DOHH2 (cell line): ENCODE results near the gene VPS52.

Experiments used
- H3F3A ChIP-seq: fragments of 200-600 bp; sonication (generic), shearing (Covaris generic); 2 replicates; pipeline ENCODE4 v1.6.0; 2016; ENCODE audit warnings: antibody characterized with exemption, mild to moderate bottlenecking; ENCODE audit not compliant: control insufficient read depth, insufficient read depth
- H3K27ac ChIP-seq: fragments of 200-600 bp; sonication (generic); 2 replicates; pipeline ENCODE4 v1.5.1; 2014; ENCODE audit warnings: low read depth, mild to moderate bottlenecking, low read length, moderate library complexity
- H3K27me3 ChIP-seq: fragments of 200-600 bp; sonication (generic); 2 replicates; pipeline ENCODE4 v1.6.1; 2014; ENCODE audit warnings: mild to moderate bottlenecking, low read length, mixed read lengths; ENCODE audit not compliant: control insufficient read depth
- H3K36me3 ChIP-seq: fragments of 200-600 bp; sonication (generic); 2 replicates; pipeline ENCODE4 v1.6.1; 2014; ENCODE audit warnings: mild to moderate bottlenecking, low read length, moderate library complexity, mixed read lengths; ENCODE audit not compliant: control insufficient read depth
- H3K4me1 ChIP-seq: fragments of 200-600 bp; sonication (generic); 2 replicates; pipeline ENCODE4 v1.6.1; 2014; ENCODE audit warnings: mild to moderate bottlenecking, low read length, mixed read lengths; ENCODE audit not compliant: control insufficient read depth
- H3K4me2 ChIP-seq: fragments of 200-600 bp; sonication (generic); 2 replicates; pipeline ENCODE4 v1.6.0; 2014; ENCODE audit warnings: mild to moderate bottlenecking, low read length, moderate library complexity
- H3K4me3 ChIP-seq: fragments of 200-600 bp; sonication (generic); 2 replicates; pipeline ENCODE4 v1.5.1; 2014; ENCODE audit warnings: mild to moderate bottlenecking, low read length, mixed read lengths
- H3K79me2 ChIP-seq: fragments of 200-600 bp; sonication (generic); 2 replicates; pipeline ENCODE4 v1.6.1; 2014; ENCODE audit warnings: mild to moderate bottlenecking, low read length, mixed read lengths; ENCODE audit not compliant: control insufficient read depth
- H3K9me2 ChIP-seq: fragments of 200-600 bp; sonication (generic); replicated peaks from 2 replicates; pipeline ENCODE4 v1.6.1; 2014; ENCODE audit warnings: mild to moderate bottlenecking, low read length, mixed read lengths; ENCODE audit not compliant: control insufficient read depth
- H3K9me3 ChIP-seq: fragments of 200-600 bp; sonication (generic); 2 replicates; pipeline ENCODE4 v1.6.1; 2014; ENCODE audit warnings: antibody characterized with exemption, low read length, mixed read lengths; ENCODE audit not compliant: control insufficient read depth, insufficient read depth
- H4K20me1 ChIP-seq: fragments of 200-600 bp; sonication (generic); 2 replicates; pipeline ENCODE4 v1.6.0; 2014; ENCODE audit warnings: low read depth, mild to moderate bottlenecking, antibody characterized with exemption, low read length, moderate library complexity; ENCODE audit not compliant: control insufficient read depth, insufficient read depth
- EZH2phosphoT487 ChIP-seq: fragments of 200-600 bp; sonication (generic); IDR thresholded peaks from 2 replicates; pipeline ENCODE4 v1.6.1; 2017; ENCODE audit warnings: borderline replicate concordance, mild to moderate bottlenecking, antibody characterized with exemption, low read length, moderate library complexity, mixed read lengths
- TF ChIP-seq, protein P1 (sequence below): fragments of 200-600 bp; sonication (generic); IDR thresholded peaks from one replicate; pipeline ENCODE4 v1.5.1; 2014; ENCODE audit warnings: antibody characterized with exemption, mild to moderate bottlenecking, low read depth, low read length; ENCODE audit not compliant: poor library complexity, severe bottlenecking

VPS52 gene

DNA sequence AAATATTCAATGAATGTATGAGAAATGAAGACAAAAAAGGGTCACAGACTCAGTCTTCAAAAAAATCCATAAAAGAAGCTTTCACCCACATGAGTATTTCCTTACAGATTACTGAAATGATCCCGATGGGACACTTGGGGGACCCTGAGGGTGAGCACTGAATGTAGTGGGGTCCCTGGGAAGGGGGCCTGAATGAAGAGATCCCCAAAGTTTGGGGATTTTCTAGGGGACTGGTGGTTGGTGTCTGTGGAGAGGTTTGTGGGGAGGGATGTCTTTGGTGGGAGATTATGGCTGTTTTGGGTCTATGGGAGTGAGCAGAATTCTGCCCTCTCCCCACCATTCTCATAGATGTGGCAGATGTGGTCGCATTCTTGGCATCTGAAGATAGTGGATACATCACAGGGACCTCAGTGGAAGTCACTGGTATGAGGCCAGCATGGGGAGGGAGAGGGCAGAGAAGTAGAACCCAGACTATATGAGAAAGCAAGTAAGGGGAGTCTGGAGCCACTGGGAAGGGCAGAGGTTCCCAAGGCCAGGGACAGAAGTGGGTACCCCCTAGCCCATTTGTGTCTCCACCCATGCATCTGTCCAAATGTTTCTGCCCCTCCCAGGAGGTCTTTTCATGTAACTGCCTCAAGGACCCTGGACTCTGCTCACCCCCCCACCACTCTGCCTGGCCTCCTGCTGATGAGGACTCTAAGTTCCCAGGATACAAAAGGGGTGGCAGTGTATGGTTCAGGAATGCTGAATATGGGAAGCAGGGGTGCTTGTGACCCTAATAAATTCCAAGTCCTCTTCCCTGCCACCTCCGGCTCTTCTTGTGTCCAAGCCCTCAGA lies 65.4 kb downstream of the VPS52 start:
- Histone ChIP-seq H3F3A (peaks cover 31% of the 10 kb centered on the region), H3K4me1 (peaks cover 51% of the 10 kb centered on the region), H3K27ac (no peak overlapping the region), H4K20me1 (no peaks in the 10 kb centered on the region), H3K79me2 (peaks cover 35% of the 10 kb centered on the region), H3K36me3 (peaks cover 37% of the 10 kb centered on the region), H3K9me3 (no peaks in the 10 kb centered on the region), H3K4me3 (no peak overlapping the region), H3K4me2 (no peak overlapping the region), H3K9me2 (no peaks in the 10 kb centered on the region), H3K27me3 (no peaks in the 10 kb centered on the region)
- no peak for TF ChIP-seq EZH2phosphoT487
- TF ChIP-seq, protein P1, sequence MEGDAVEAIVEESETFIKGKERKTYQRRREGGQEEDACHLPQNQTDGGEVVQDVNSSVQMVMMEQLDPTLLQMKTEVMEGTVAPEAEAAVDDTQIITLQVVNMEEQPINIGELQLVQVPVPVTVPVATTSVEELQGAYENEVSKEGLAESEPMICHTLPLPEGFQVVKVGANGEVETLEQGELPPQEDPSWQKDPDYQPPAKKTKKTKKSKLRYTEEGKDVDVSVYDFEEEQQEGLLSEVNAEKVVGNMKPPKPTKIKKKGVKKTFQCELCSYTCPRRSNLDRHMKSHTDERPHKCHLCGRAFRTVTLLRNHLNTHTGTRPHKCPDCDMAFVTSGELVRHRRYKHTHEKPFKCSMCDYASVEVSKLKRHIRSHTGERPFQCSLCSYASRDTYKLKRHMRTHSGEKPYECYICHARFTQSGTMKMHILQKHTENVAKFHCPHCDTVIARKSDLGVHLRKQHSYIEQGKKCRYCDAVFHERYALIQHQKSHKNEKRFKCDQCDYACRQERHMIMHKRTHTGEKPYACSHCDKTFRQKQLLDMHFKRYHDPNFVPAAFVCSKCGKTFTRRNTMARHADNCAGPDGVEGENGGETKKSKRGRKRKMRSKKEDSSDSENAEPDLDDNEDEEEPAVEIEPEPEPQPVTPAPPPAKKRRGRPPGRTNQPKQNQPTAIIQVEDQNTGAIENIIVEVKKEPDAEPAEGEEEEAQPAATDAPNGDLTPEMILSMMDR: no peak

GRCh38 chr6:33205191-33206026 lies 66.3 kb downstream of the VPS52 start:
- Histone ChIP-seq H3F3A (peaks cover 31% of the 10 kb centered on the region), H3K79me2 (peaks cover 41% of the 10 kb centered on the region), H4K20me1 (no peaks in the 10 kb centered on the region), H3K27ac (peak overlapping the region; percentile 41), H3K4me1 (peaks cover 52% of the 10 kb centered on the region), H3K4me3 (peak overlapping the region; percentile 92), H3K9me2 (no peaks in the 10 kb centered on the region), H3K36me3 (peaks cover 41% of the 10 kb centered on the region), H3K27me3 (no peaks in the 10 kb centered on the region), H3K4me2 (peak overlapping the region; percentile 93), H3K9me3 (no peaks in the 10 kb centered on the region)
- TF ChIP-seq, protein P1: peak; percentile 64
- no peak for TF ChIP-seq EZH2phosphoT487

GRCh38 chr6:33204415-33205190 lies 67.1 kb downstream of the VPS52 start, which contains the start of gene HSD17B8:
TSS of gene HSD17B8 (plus strand) at chr6:33204655. CDS start at chr6:33204669, 14 bp downstream.
- peak within 1 kb of the TSS; percentile 41 for H3K27ac ChIP-seq
- peaks cover 34% of the 10 kb centered on the region for H3K36me3 ChIP-seq
- H3K27me3 ChIP-seq: no peaks in the 10 kb centered on the region
- peak within 1 kb of the TSS; percentile 93 for H3K4me2 ChIP-seq
- no peaks in the 10 kb centered on the region for H3K9me2 ChIP-seq
- H4K20me1 ChIP-seq: no peaks in the 10 kb centered on the region
- peak within 1 kb of the TSS; percentile 92 for H3K4me3 ChIP-seq
- no peak for TF ChIP-seq EZH2phosphoT487
- TF ChIP-seq, protein P1: no peak
- peaks cover 31% of the 10 kb centered on the region for H3F3A ChIP-seq
- H3K4me1 ChIP-seq: peaks cover 52% of the 10 kb centered on the region
- H3K9me3 ChIP-seq: no peaks in the 10 kb centered on the region
- peaks cover 49% of the 10 kb centered on the region for H3K79me2 ChIP-seq
